ENCODE measurements around the gene KRT12. TPM values are rescaled to one million over a fixed set of nuclear protein-coding genes. Genes with fewer than 3 reads are reported as not detected.

KRT12 gene
- total and polyA plus RNA-seq, 2 of the 4 experiments (the other 2 are of a cell fraction): not detected

DNA sequence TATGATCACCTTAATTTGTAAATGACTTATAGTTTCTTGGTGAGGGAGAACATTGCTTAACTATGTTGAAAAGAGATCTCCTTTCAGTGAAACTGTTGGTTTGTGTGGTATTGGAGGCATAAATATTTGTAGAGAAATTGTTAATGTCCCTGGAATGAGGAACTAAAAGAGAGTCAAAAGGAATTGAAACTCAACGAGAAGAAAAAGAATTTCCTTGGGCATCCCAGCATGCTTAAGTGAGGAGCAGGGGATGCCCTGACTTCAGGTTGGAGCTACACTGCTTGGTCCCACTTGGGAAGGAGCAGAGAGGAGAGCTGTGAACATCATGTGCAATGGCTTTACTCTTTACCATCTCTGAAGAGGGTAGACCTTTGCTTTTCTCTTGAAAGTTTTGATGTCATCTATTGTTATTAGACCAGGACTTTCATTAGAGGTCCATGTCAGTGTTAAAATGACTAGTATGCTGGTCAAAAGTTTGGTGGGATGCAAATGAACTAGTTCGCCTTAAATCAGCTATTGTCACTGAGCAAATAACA lies 48.8 kb upstream of the KRT12 start:
- DNase-seq (peak; percentile 77), ATAC-seq (ENCODE audit: low read depth) (peak; percentile 79)
- Histone ChIP-seq H2AK9ac (replicated peaks; ENCODE audit: low read depth, low read length, poor library complexity) (peak overlapping the region; percentile 86), H3K23ac (ENCODE audit: low read depth, low read length) (peak overlapping the region; percentile 97), H2BK15ac (ENCODE audit: low read depth, low read length) (peak overlapping the region; percentile 84), H2AK5ac (ENCODE audit: low read depth, low read length) (peak overlapping the region; percentile 72), H3K9me1 (ENCODE audit: insufficient read depth, low read length) (peaks cover 12% of the 10 kb centered on the region; the same call in 1 of the 2 replicates), H3K14ac (replicated peaks; ENCODE audit: low read depth, low read length) (peak overlapping the region; percentile 95), H3K27ac (ENCODE audit: insufficient read depth, low read length) (peak overlapping the region; percentile 85), H2BK120ac (ENCODE audit: low read depth, low read length) (peak overlapping the region; percentile 98), H2BK5ac (ENCODE audit: low read depth, low read length, poor library complexity, severe bottlenecking) (peak overlapping the region; percentile 100), H3K56ac (ENCODE audit: extremely low read depth, insufficient read depth, low read length) (peak overlapping the region; percentile 79), H3K9me3 (ENCODE audit: control insufficient read depth, insufficient read depth, low read length) (no peaks in the 10 kb centered on the region), H3K79me1 (ENCODE audit: low read depth in 1 of 2, low read length in 2 of 2) (no peaks in the 10 kb centered on the region), H4K20me1 (ENCODE audit: insufficient read depth, low read length) (no peaks in the 10 kb centered on the region), H3K36me3 (ENCODE audit: control insufficient read depth, insufficient read depth, low read length) (no peaks in the 10 kb centered on the region), H2AFZ (replicated peaks; ENCODE audit: low read length, poor library complexity) (peak overlapping the region; percentile 76), H3K27me3 (ENCODE audit: control insufficient read depth, insufficient read depth, low read length) (no peaks in the 10 kb centered on the region), H3K18ac (ENCODE audit: low read depth, low read length) (peak overlapping the region; percentile 99), H4K91ac (ENCODE audit: insufficient read depth, low read depth, low read length) (peak overlapping the region; percentile 99), H4K5ac (ENCODE audit: low read depth, low read length) (peak overlapping the region; percentile 98), H3K4ac (ENCODE audit: low read depth, low read length) (peak overlapping the region; percentile 98), H2BK20ac (ENCODE audit: low read depth, low read length) (peak overlapping the region; percentile 100), H3K4me2 (ENCODE audit: low read depth, low read length) (peak overlapping the region; percentile 48), H3K4me1 (ENCODE audit: control insufficient read depth, insufficient read depth, low read length) (peaks cover 9% of the 10 kb centered on the region), H3K4me3 (ENCODE audit: insufficient read depth, low read depth, low read length) (no peak overlapping the region), H3K9ac (ENCODE audit: low read depth, low read length) (peak overlapping the region; percentile 7; the same call in 1 of the 2 replicates), H4K8ac (ENCODE audit: low read depth in 2 of 2, low read length in 2 of 2) (peak overlapping the region; percentile 69 to 99)
- BruUV-seq (replicated peaks): no TSS peak
- CTCF ChIA-PET: interaction anchor here (0.6 to 1.5 kb wide), 2 partner anchors 30 to 747 kb away, joined by 3 to 6 read pairs; no protein-coding TSS in a partner anchor
- intact Hi-C loops (cut with micrococcal nuclease) (loop anchor here (1.0 kb wide), 1 partner anchor 41 kb away; no protein-coding TSS in a partner anchor), dilution Hi-C loops (cut with HindIII; ENCODE audit: low sequenced_read_pairs, unreplicated experiment) (no loop called here), in situ Hi-C loops (cut with MboI; ENCODE audit: low sequenced_read_pairs) (no loop called here)
- POLR2A ChIA-PET (ENCODE audit: unreplicated experiment): interaction anchor here (0.6 kb wide), 1 partner anchor 270 kb away, joined by 3 read pairs; no protein-coding TSS in a partner anchor
- 0% methylated on average over 1 of the region's 2 CpGs; no CpG with 5 or more reads in 1 of the 2 experiments for WGBS, 2 experiments (ENCODE audit: extremely low coverage in 2 of 2, insufficient read length in 1 of 2)
- TF ChIP-seq, protein P1, sequence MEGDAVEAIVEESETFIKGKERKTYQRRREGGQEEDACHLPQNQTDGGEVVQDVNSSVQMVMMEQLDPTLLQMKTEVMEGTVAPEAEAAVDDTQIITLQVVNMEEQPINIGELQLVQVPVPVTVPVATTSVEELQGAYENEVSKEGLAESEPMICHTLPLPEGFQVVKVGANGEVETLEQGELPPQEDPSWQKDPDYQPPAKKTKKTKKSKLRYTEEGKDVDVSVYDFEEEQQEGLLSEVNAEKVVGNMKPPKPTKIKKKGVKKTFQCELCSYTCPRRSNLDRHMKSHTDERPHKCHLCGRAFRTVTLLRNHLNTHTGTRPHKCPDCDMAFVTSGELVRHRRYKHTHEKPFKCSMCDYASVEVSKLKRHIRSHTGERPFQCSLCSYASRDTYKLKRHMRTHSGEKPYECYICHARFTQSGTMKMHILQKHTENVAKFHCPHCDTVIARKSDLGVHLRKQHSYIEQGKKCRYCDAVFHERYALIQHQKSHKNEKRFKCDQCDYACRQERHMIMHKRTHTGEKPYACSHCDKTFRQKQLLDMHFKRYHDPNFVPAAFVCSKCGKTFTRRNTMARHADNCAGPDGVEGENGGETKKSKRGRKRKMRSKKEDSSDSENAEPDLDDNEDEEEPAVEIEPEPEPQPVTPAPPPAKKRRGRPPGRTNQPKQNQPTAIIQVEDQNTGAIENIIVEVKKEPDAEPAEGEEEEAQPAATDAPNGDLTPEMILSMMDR (conservative IDR thresholded peaks at IDR 0.05; ENCODE audit: low read depth, low read length): no peak
- TF ChIP-seq, protein P2, sequence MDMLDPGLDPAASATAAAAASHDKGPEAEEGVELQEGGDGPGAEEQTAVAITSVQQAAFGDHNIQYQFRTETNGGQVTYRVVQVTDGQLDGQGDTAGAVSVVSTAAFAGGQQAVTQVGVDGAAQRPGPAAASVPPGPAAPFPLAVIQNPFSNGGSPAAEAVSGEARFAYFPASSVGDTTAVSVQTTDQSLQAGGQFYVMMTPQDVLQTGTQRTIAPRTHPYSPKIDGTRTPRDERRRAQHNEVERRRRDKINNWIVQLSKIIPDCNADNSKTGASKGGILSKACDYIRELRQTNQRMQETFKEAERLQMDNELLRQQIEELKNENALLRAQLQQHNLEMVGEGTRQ (IDR thresholded peaks at IDR 0.05; ENCODE audit: low read depth, low read length): no peak
- TF ChIP-seq MXI1 (IDR thresholded peaks at IDR 0.05; ENCODE audit: borderline replicate concordance, low read depth, low read length) (no peak), MAFK (IDR thresholded peaks at IDR 0.05; ENCODE audit: low read depth, low read length) (no peak), NFE2L2 (IDR thresholded peaks at IDR 0.05; ENCODE audit: low read depth, low read length) (no peak), CEBPB (IDR thresholded peaks at IDR 0.05; ENCODE audit: low read depth, low read length) (peak; percentile 40; the same call in 1 of the 2 replicates)

All from IMR-90 (cell line).